K562 (cell line): ENCODE measurements around the gene DEPP1. TPM values are rescaled to one million over a fixed set of nuclear protein-coding genes. Genes with fewer than 3 reads are reported as not detected.

Experiments used
- ASH1L ChIP-seq: fragments of 450-650 bp; IDR thresholded peaks from 2 replicates; pipeline ENCODE4 v1.6.1; 2018; ENCODE audit warnings: borderline replicate concordance, mild to moderate bottlenecking, low read depth; ENCODE audit not compliant: partially characterized antibody
- CCNT2 ChIP-seq: IDR thresholded peaks from 2 replicates; pipeline ENCODE4 v1.6.1; 2011; ENCODE audit warnings: borderline replicate concordance, low read depth, mild to moderate bottlenecking, moderate library complexity, mixed read lengths, low read length; ENCODE audit not compliant: insufficient read length; ENCODE audit errors: extremely low read depth
- IRF1 ChIP-seq: sonication (generic); formaldehyde crosslinking; IDR thresholded peaks from 2 replicates; pipeline ENCODE4 v1.8.0; 2022; ENCODE audit warnings: missing genetic modification reagents, mild to moderate bottlenecking, borderline replicate concordance
- MAFG ChIP-seq: fragments of 450-650 bp; conservative IDR thresholded peaks from 2 replicates; pipeline ENCODE4 v1.6.1; 2016; ENCODE audit warnings: missing genetic modification characterization, missing compliant biosample characterization
- MBD1 ChIP-seq: fragments of 250-450 bp; sonication (Bioruptor Pico); IDR thresholded peaks from 2 replicates; pipeline ENCODE4 v1.8.0; 2022; ENCODE audit warnings: inconsistent platforms
- MED1 ChIP-seq: sonication (generic); formaldehyde crosslinking; IDR thresholded peaks from 2 replicates; pipeline ENCODE4 v1.8.1; 2023; ENCODE audit warnings: missing genetic modification reagents, borderline replicate concordance
- MLLT1 ChIP-seq, 2 experiments: fragments of 450-650 bp; IDR thresholded peaks; 2 replicates each; pipeline ENCODE4 v1.6.1; 2016
- MXI1 ChIP-seq: IDR thresholded peaks from 2 replicates; pipeline ENCODE4 v1.6.1; 2011; ENCODE audit warnings: low read depth, mild to moderate bottlenecking, improper control_type of control experiment, low read length
- NR4A1 ChIP-seq, 2 experiments: fragments of 250-450 bp in 1 of 2; fragments of 450-650 bp in 1 of 2; sonication (Bioruptor Pico) in 1 of 2; IDR thresholded peaks; 2 replicates each; pipeline versions ENCODE4 v1.4.0 to v1.6.1; 2016 to 2020; ENCODE audit warnings: mild to moderate bottlenecking in 2 of 2, missing compliant biosample characterization in 1 of 2, missing genetic modification characterization in 1 of 2, moderate library complexity in 1 of 2
- NUFIP1 ChIP-seq: fragments of 450-650 bp; IDR thresholded peaks from 2 replicates; pipeline ENCODE4 v1.6.1; 2018; ENCODE audit not compliant: partially characterized antibody
- SREBF2 ChIP-seq: sonication (generic); formaldehyde crosslinking; IDR thresholded peaks from 2 replicates; pipeline ENCODE4 v1.4.0; 2020; ENCODE audit warnings: mild to moderate bottlenecking, missing genetic modification reagents
- SRSF3 ChIP-seq: fragments of 200-400 bp; formaldehyde crosslinking; IDR thresholded peaks from 2 replicates; pipeline ENCODE4 v1.6.1; 2016; ENCODE audit warnings: mild to moderate bottlenecking, low read length, moderate library complexity; ENCODE audit not compliant: insufficient read depth
- TEAD4 ChIP-seq, 2 experiments: sonication (generic) in 1 of 2; formaldehyde crosslinking in 1 of 2; IDR thresholded peaks; 2 replicates each; pipeline versions ENCODE4 v1.6.1 to v1.8.0; 2012 to 2022; ENCODE audit warnings: borderline replicate concordance in 1 of 2, inconsistent platforms in 1 of 2, low read length in 1 of 2, mild to moderate bottlenecking in 1 of 2, missing genetic modification reagents in 1 of 2
- ZBTB49 ChIP-seq: sonication (generic); formaldehyde crosslinking; IDR thresholded peaks from 2 replicates; pipeline ENCODE4 v1.8.0; 2022; ENCODE audit warnings: missing genetic modification reagents, mild to moderate bottlenecking, borderline replicate concordance
- ZFP30 ChIP-seq: fragments of 250-450 bp; sonication (Bioruptor Pico); IDR thresholded peaks from 2 replicates; pipeline ENCODE4 v1.8.0; 2022; ENCODE audit warnings: moderate library complexity, mild to moderate bottlenecking, inconsistent platforms, borderline replicate concordance
- ZNF316 ChIP-seq: fragments of 450-650 bp; IDR thresholded peaks from 2 replicates; pipeline ENCODE4 v1.6.1; 2016
- ZNF41 ChIP-seq: fragments of 250-450 bp; sonication (Bioruptor Pico); conservative IDR thresholded peaks from 2 replicates; pipeline ENCODE4 v1.4.0; 2020; ENCODE audit warnings: mild to moderate bottlenecking
- ZNF449 ChIP-seq: fragments of 250-450 bp; sonication (Bioruptor Pico); IDR thresholded peaks from 2 replicates; pipeline ENCODE4 v1.8.0; 2022; ENCODE audit warnings: moderate library complexity, mild to moderate bottlenecking, inconsistent platforms
- polyA plus RNA-seq, 8 experiments: library from polyadenylated mRNA; depleted of rRNA in 4 of 8; stranded (reverse) in 5 of 8; unstranded in 3 of 8; fragments of >200 nt; fragmentation: Nextera tagmentation in 2 of 8; fragmentation: Illumina TruSeq in 1 of 8; extraction: Ambion mirVana in 2 of 8; extraction: Trizol in 1 of 8; gene quantifications; 2 replicates each; pipeline versions ENCODE4 v1.2.1 to v1.2.3, GENCODE V29; 2011 to 2014; ENCODE audit warnings: inconsistent platforms in 1 of 8, missing spikeins in 1 of 8
- total RNA-seq, 7 experiments: library from RNA; depleted of rRNA in 6 of 7; stranded (reverse); fragments of >200 nt in 6 of 7; fragmentation: Illumina TruSeq in 2 of 7; extraction: Trizol in 2 of 7; gene quantifications; 2 replicates each; pipeline versions ENCODE4 v1.2.1 to v1.2.3, GENCODE V29; 2011 to 2021; ENCODE audit warnings: low replicate concordance in 1 of 7

The DEPP1 gene
- total and polyA plus RNA-seq, 9 of the 15 experiments (the other 6 are each of a cell fraction or from before 2014, with no cell fraction given): 0.04 to 0.54 (median 0.20) TPM; not detected in 1

- TF ChIP-seq ZBTB49 (CRISPR knock-in tag) (no peak), NR4A1 (CRISPR knock-in tag; IDR thresholded peaks at IDR 0.05) (no peak), NR4A1 (tag; IDR thresholded peaks at IDR 0.05) (peak; percentile 71; the same call in 1 of the 2 replicates), SRSF3 (no peak), MLLT1 (IDR thresholded peaks at IDR 0.05) (no peak), MXI1 (no peak), ZFP30 (no peak), ZNF449 (no peak), IRF1 (CRISPR knock-in tag) (no peak), MED1 (CRISPR knock-in tag) (no peak), ZNF41 (CRISPR knock-in tag) (no peak), MBD1 (CRISPR knock-in tag) (no peak), MAFG (tag) (no peak), ASH1L (no peak), ZNF316 (no peak), SREBF2 (CRISPR knock-in tag) (no peak), NUFIP1 (no peak), TEAD4 (IDR thresholded peaks at IDR 0.05; ENCODE audit: low read length) (no peak; the same call in 1 of the 2 replicates), TEAD4 (CRISPR knock-in tag; IDR thresholded peaks at IDR 0.05; ENCODE audit: borderline replicate concordance) (no peak), CCNT2 (peak; percentile 31)
Measured at GRCh38 chr10:44974628-44975430, 3.8 kb downstream of the DEPP1 start (continued).
